Measurements from ENCODE around the gene OR10A4. TPM values are rescaled to one million over a fixed set of nuclear protein-coding genes. Genes with fewer than 3 reads are reported as not detected.
"Not testable (repeated sequence)": the region's sequence is repeated elsewhere in the genome, so short reads cannot be mapped to it uniquely, and the experiment has no call there.

OR10A4 gene
- polyA plus RNA-seq, 12 donors, result not detected

DNA sequence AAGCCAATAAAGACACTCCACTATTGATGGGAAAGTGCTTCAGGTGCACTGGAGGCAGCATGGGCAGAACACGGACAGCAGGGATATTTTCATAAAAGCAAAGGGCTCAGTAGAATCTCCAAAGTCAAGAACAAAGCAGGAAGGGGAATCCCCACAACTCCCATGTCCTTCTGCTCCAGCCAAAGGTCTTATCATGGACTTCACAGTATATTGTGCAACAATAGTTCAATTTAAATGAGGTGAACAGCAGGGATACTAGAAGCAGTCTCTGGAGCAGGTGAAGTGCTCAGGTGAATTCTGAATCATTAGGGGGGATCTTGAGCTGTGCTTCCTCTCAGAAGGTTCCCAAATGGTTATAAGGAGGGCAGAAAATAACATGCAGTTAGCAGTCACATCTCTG, 22.5 kb downstream of the OR10A4 start:
- no peak for DNase-seq

DNA sequence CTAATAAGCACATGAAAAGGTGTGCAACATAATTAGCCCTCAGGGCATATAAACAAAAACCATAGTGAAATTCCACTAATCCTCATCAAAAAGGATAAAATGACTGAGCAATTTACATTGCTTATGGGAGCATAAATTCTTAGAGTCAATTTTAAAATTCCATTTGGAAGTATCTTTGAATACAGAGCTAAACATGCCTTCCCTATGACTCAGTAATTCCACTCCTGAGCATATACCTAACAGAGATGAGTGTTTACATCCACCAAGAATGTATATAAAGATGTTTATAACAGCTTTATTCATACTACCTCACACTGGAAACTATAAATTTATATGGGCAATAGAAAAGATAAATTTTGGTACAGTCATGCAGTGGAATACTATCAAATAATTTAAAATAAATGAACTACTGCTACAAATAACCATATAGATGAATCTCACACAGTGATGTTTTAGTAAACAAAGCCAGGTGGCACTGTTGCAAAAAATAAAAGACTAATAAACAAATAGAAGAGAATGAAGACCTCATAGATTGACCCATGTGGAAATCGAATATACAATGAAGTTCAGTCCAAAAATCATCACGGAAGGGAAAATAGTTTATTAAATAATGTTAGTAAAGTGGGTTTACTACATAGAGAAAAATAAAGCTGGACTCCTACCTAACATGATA, 24.0 kb downstream of the OR10A4 start:
- DNase-seq, result no peak

DNA sequence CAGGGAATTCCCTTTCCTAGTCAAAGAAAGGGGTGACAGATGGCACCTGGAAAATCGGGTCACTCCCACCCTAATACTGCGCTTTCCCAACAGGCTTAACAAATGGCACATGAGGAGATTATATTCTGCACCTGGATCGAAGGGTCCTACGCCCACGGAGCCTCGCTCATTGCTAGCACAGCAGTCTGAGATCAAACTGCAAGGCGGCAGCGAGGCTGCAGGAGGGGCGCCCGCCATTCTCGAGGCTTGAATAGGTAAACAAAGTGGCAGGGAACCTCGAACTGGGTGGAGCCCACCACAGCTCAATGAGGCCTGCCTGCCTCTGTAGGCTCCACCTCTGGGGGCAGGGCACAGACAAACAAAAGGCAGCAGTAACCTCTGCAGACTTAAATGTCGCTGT, 28.4 kb downstream of the OR10A4 start:
- DNase-seq, result not testable (repeated sequence)

DNA sequence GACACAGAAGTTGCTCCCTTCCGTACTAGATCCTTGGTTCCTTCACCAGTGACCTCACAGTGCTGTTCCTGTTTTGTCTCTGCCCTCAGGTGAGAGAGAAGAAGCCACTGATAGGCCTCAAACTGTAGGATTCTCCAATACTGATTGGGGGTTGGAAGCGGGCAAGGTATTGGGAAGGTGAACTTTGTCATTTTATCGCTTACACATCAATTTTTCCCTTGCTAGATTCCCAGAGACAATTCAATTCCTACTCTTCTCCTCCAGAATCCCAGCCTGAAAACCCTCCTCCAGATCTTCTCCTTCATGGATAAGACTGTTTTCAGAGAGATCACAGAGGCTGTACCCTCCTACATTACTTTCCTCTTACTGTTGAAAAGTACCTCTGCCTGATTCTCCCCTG, 35.0 kb downstream of the OR10A4 start:
- DNase-seq, result no peak

DNA sequence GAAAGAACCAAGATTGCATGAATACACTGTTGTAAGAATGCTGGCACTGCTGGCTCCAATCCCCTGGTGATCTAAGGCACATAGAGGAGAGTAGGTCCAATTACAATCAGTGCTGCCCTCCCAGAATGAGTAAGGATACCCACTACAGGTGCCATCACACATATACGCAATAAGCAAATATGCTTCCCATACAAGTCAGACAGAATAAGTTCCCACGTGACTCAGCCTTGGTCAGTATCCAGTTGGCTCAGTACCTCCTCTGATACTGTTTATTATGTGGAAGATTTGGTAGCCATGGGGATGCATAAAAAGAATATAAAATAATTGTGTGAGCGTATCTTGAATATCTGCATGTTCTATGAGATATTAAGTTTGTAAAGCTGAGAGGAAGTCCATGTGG, 35.5 kb downstream of the OR10A4 start:
- DNase-seq, result no peak

DNA sequence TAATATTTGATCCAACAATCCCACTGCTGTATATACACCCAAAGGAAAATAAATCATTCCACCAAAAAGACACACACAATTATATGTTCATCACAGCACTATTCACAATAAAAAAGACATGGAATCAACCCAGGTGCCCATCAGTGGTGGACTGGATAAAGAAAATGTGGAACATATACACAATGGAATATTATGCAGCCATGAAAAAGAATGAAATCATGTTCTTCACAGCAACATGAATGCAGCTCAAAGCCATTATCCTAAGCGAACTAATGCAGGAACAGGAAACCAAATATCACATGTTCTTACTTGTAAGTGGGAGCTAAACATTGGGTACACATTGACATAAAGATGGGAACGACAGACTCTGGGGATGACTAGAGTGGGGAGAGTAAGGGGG, 43.3 kb downstream of the OR10A4 start:
- DNase-seq, result no peak

DNA sequence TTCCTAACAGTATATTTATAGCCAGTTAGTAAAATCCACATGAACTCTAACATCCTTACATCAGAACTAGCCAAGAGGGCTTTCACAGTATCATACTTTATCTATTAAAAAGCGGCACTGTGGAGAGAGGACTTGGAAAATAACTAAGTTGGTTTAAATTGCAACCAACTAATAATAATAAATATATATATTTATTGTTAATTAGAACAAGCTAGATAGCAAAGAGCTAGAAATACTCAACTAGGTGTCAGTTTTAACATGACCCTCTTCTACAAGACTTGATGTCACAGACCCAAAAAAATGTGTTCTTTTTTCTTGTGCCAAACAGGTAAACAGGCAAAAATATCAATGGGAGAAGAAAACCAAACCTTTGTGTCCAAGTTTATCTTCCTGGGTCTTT, 44.3 kb downstream of the OR10A4 start, which contains the start of gene OR2D3:
OR2D3 (plus strand) TSS at position 301 of the 400 bp plus-strand sequence; CDS start at position 301, 0 bp downstream.
- DNase-seq, result no peak

DNA sequence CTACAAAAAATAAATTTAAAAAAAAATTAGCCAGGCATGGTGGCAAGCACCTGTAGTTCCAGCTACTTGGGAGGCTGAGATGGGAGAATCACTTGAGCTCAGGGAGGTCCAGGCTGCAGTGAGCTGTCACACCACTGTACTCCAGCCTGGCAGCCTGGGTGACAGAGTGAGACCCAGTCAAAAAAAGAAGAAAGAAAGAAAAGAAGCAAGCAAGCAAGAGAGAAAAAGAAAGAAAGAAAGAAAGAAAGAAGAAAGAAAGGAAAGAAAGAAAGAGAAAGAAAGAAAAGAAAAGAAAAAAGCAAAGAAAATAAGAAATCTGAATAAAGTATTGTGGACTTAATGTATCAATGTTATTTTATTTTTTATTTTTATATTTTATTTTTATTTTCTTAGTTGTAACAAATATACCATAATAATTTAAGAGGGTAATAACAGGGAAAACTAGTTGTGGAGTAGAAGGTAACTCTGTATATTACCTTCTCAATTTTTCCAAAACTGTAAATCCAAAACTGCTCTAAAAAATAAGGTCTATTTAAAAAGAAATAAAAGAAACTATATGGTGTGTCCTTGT, 48.7 kb downstream of the OR10A4 start:
- DNase-seq, result no peak

DNA sequence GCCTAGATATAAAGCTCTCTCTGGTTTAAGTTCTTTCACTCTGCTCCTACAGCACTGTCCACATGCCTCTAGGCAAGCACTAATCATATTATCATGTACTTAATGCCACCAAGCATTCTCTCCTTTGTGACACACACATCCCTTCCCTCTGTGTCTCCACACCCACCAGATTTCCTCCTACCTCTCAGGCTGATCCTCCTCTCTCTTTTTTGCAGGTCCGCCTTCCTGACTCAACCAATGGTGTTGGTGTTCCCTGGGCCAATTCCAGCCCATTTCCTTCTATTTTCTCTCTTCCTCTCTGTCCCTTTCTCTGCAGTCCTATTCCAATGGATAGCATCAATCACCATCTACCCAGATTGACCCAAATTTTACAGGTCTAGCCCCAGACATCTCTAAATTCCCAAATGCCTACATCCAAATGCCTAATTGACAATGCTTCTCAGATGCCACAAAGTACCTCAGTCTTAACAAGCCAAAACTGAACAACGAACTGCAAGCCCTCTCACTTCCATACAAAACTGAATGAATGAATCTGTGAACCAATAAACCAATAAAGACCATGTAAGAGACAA, 49.3 kb downstream of the OR10A4 start:
- peak; percentile 18 for DNase-seq

DNA sequence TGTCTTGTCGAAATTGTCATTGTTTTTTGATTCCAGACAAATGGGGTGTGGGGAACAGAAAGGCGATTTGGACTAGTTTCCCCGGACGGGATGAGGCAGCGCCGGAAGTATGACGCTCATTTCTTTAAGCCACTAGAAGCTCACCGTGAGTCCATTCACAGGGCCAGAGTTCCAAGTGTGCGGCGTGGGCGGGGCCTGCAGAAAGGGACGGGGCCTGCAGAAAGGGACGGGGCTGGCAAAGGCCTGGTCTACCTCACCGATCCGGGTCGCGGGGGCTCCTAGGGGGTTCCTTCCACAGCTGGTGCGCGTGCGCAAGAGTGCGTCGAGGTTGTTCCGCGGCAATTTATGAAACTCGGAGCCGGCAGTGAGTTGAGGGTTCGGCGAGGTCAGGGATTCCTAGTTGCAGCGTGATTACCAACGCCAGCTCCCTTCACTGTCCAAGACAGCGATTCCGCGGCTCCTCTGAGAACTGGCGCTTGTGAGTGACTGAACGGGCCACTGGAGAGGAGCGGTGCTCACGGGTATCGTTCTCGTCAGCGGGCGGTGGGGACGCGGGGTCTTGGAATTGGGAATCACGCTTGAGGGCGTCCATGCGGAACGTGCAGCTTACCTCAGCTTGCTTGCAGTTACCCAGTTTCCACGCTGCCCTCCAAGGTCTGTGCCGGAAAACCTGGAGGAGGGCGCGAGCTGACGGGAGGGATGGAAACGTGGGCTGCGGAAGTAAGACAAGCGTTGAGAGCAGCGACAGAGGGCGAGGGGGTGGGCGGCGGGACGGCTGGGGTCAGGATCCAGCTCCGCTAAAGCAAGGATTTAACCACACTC, 50.0 kb downstream of the OR10A4 start, which contains the start of gene ZNF215:
ZNF215 (plus strand) TSS at position 219 of the 822 bp plus-strand sequence. CDS start 5,847 bp downstream, outside the sequence.
- DNase-seq, result peak; percentile 74

DNA sequence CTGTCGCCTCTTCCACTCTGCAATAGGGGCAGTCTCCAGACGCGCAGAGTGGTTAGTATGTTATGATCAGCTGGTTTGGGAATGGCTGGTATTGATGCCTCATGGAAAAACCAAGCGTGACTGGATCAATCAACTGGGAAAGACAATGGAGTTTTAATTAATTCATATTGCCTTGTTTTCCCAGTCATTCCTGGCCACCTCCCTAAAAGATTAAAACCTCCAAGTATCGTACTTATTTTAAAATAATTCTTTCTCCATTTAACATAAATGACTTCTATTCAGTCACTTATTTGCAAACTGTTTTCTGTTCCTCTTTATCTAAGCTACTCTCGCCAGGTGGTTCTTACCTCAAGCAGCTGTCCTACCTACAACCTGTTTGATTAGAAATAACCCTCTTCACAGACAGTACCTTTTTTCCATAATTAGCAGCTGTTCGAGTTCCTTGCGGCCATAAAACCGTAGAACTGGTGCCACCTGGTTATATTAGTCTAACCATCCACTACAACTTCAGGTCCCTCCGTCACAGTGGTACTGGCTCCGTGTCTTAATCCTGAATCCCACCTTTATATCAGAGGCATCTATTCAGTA, 50.7 kb downstream of the OR10A4 start:
- DNase-seq, result no peak

Other genes with a start within 250 kb of the OR10A4 start
- 10 to 100 TPM in 11 of 12 donors, not detected in 1; 32.3 to 51.2 (median 39.6) TPM for gene DCHS1, start 220.8 kb upstream of the OR10A4 start, polyA plus RNA-seq (ENCODE audit: insufficient read length in 12 of 12)
- 10 to 100 TPM in 11 of 12 donors, not detected in 1; 53.7 to 70.9 (median 61.2) TPM for gene MRPL17, start 193.3 kb upstream of the OR10A4 start, polyA plus RNA-seq (ENCODE audit: insufficient read length in 12 of 12)
- under 1 TPM in 2 of 12 donors, not detected in 10; 0.04 to 0.21 TPM for gene OR2AG2, start 104.6 kb upstream of the OR10A4 start, polyA plus RNA-seq (ENCODE audit: insufficient read length in 12 of 12)
- under 1 TPM in 1 of 12 donors, not detected in 11; 0.03 TPM for gene OR2AG1, start 93.6 kb upstream of the OR10A4 start, polyA plus RNA-seq (ENCODE audit: insufficient read length in 12 of 12)
- not detected for gene OR6A2, start 76.9 kb upstream of the OR10A4 start, polyA plus RNA-seq (ENCODE audit: insufficient read length in 12 of 12)
- not detected for gene OR10A5, start 30.9 kb upstream of the OR10A4 start, polyA plus RNA-seq (ENCODE audit: insufficient read length in 12 of 12)
- gene OR10A2, start 13.6 kb upstream of the OR10A4 start, polyA plus RNA-seq (ENCODE audit: insufficient read length in 12 of 12), result under 1 TPM in 1 of 12 donors, not detected in 11; 0.06 TPM
- not detected for gene OR2D2, start 15.9 kb downstream of the OR10A4 start, polyA plus RNA-seq (ENCODE audit: insufficient read length in 12 of 12)
- gene OR2D3, start 44.4 kb downstream of the OR10A4 start, polyA plus RNA-seq (ENCODE audit: insufficient read length in 12 of 12), result not detected
- 1 to 10 TPM in 7 of 12 donors, under 1 TPM in 3, not detected in 2; 0.48 to 2.9 (median 1.2) TPM for gene ZNF215, start 49.8 kb downstream of the OR10A4 start, polyA plus RNA-seq (ENCODE audit: insufficient read length in 12 of 12)
- 1 to 10 TPM in 10 of 12 donors, not detected in 2; 1.7 to 4.0 (median 2.5) TPM for gene ZNF214, start 143.7 kb downstream of the OR10A4 start, polyA plus RNA-seq (ENCODE audit: insufficient read length in 12 of 12)
- under 1 TPM in 7 of 12 donors, not detected in 5; 0.05 to 0.15 (median 0.08) TPM for gene NLRP14, start 143.9 kb downstream of the OR10A4 start, polyA plus RNA-seq (ENCODE audit: insufficient read length in 12 of 12)
- not detected for gene RBMXL2, start 212.4 kb downstream of the OR10A4 start, polyA plus RNA-seq (ENCODE audit: insufficient read length in 12 of 12)

All from muscle of arm (tissue), 12 donors.